Stimulated activated CD4-positive, alpha-beta T cell treated with anti-CD3 and anti-CD28 coated beads, Interleukin-1b, Interleukin-23, amount 100 ng/mL, for 1 hour (primary cell): ENCODE data around the gene GPR84.
"Not testable (repeated sequence)": the region's sequence is repeated elsewhere in the genome, so short reads cannot be mapped to it uniquely, and the experiment has no call there.

Experiments used
- DNase-seq, 2 donors: peaks; one replicate each; pipeline ENCODE4 v3.0.0-alpha.2; 2020; ENCODE audit warnings: low read depth in 2 of 2

Gene GPR84

DNA sequence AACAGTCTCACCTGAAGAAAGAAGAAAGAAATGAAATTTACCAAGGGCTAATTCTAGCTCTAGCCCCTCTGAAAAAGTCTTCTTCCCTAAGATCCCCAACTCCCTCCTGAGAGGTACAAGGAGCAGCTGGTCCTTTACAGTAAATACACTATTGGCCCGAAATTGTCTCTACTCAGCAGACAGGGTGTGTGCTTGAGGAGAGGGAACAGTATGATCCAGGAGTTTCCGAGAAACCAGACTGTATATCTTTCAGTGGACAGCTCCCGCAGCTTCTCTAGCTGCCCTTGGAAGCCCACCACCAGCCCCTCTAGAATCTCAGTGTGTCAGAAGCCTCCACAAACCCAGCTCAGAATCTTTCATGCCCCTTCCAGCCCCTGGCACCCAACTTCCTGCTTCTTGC is 8.1 kb downstream of the GPR84 start:
- DNase-seq, result no peak

DNA sequence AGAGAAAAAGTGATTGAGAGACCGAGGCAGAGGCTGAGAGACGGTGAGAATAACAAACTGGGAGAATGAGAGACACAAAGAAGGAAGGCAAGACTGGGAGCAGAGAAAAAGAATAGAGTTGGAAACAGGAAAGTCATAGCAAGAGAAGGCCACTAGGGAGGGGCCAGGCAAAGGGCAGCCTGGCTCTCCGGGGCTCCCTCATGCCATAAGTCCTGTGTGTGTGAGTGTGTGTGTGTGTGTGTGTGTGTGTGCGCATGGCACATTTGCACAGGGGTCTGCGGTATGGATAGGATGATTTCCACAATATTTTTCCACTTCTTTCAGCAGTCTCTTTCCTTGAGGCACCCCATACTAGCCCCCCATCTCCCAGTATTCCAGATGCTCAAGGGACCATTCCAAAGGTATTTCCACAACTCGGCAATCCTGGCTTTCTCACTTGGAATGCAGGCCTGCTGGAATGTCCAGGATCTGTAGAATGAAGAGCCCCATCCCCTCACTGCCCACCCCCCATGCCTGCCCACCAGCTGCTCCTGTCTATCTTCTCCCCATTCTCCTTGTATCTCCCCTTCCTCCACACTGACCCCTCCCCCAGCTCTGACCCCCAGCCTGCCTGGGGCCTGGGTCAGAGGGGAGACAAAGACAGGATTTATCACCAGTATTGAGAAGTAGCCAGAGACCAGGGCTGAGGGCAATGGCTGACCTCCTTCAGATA is 9.0 kb downstream of the GPR84 start:
- DNase-seq, result no peak

DNA sequence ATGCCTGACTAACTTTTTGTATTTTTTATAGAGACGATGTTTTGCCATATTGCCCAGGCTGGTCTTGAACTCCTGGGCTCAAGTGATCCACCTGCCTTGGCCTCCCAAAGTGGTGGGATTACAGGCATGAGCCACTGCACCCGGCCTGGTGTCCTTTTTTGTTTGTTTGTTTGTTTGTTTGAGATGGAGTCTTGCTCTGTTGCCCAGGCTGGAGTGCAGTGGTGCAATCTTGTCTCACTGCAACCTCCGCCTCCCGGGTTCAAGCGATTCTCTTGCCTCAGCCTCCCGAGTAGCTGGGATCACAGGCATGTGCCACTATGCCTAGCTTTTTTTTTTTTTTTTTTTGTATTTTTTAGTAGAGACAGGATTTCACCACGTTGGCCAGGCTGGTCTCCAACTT is 10.0 kb downstream of the GPR84 start:
- not testable (repeated sequence) for DNase-seq

DNA sequence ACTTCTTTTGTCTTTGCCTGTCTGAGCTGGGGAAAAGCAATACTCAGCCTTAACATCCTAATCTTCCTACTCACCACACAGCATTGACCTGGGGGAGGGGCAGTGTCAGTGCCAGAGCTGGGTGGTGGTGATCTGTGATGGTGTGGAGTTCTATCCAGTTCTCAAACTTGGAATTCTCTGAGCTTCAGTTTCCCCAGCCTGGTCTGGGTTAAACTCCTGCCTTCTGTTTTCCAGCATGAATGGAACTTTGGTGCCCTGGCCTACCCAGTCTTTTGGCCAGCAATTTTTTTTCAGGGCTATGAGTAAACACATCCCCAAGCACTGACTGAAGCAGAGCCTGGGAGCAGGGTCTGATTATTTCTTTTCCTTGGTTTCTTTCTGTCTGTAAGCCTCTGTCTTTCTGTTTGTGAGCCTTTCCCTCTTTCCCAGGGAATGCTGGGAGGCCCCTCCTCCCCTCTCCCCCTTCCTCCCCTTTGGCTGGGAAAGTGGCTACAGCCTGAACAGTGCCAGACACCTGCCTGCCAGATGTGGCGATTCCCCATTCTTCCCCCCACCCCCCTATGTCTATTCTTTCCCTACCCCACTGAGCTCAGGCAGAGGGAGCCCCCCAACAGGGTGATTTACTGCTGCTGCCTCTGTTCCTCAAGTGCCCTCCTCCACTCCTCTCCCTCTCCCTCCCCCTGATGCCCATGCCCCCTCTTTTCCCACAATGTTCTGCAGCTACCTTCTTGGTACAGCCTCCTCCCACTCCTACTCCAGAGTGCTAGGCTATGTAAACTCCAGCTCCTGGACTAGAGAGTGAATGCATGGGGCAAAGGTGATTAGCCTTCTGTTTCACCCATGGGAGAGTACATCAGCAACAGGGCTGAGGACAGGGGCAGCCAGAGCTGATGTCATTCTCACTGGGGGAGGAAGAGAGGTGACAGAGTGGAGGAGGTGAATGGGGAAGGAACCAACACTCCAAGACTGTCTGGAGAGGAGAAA is 11.1 kb downstream of the GPR84 start:
- DNase-seq, result no peak

DNA sequence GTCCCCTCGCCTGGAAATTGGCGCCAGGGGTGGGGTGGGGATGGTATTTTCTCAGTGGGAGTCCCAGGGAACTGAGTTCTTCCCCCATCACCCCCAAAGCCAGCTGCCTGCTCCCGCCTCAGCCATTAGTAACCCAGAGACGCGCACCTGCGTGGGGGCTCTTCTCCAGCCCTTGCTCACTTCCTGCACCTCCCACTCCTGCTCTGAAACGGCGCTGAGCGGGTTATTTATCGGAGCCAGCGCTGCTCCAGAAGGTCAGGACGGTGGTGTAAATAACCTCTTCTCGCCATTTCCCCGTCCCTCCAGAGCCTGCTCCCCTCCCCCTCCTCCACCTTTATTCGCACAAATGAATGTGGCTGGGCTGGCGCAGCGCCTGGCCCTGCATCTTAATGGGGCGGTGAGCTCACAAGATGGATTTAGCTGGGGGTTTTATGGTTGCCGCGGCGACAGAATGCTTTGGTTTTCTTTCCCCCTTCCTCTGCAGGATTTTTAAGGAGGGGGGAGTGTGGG is 12.2 kb downstream of the GPR84 start:
- peak in 1 of 2 donors; percentile 29 for DNase-seq

DNA sequence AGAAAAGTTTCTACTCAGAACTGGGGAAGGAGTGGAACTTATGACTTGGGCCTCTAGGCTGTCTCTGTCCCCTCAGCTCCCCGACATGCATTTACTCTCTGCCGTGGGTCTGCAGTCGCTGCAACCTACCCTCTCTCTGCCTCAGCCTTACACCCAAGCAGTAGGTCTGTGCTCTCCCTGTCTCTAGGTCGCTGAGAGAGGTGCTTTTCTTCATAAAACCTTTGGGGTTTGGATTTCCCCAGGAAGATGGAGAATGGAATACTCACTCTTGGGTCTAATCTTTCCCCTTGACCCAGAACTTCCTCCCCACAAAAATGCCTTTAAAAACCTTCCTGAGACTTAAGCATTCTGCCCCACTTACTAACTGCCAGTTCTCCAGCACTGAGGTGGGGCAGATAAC is 12.9 kb downstream of the GPR84 start:
- no peak for DNase-seq

DNA sequence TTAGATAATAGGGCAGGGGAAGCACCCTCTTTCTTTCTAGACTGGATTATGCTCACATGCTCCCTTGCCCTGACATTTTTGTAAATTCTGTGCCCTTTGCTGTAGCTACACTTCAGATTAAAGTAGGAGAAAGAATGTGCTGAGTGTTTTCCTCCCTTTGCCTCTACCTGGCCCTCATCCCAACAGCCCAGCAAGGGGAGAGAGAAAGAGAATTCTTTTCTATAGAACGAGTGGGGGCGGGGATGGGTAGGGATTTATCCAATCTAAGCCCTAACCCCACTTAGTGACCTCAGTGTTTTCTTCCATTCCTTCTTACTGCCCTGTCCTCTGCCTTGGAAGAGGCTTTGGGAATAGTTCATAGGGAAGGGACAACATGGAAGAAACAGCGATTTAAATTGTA is 13.5 kb downstream of the GPR84 start:
- no peak for DNase-seq

DNA sequence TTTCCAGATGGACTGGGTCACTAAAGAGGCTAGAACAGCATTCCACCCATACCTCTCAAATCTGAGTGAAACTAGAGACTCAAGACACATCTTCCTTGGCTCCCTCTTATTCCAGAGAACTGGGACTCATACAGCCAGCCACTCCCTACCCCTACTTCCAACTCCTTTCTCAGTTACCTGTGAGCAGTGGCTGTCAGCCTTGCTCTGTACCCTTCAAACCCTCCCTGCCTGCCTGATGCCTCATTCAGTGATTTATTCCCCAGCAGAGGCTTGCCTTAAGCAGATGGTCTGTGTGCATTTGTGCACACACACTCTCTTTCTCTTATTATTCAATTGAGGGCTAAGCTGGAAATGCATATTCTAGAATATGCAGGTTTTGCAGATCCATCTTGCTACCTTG is 14.6 kb downstream of the GPR84 start:
- no peak for DNase-seq

DNA sequence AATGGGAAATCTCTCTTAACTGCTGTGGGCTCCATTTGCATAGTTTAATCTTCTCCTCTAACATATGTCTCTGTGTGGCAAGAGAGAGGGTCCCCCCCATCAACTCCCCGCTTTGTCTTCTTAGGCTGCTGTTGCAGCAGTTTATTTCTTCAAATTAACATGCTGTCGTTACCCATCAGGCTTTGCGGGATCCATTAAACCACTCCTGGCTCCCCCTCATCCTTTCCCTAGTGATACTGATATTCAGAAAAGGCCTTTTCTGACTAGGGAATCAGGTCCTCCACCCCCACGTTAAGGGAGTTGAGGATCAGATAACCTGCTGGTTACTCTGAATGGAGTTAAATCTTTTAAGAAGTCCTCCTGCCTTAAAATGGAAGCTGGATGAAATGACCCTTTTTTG is 15.2 kb downstream of the GPR84 start:
- DNase-seq, result no peak

DNA sequence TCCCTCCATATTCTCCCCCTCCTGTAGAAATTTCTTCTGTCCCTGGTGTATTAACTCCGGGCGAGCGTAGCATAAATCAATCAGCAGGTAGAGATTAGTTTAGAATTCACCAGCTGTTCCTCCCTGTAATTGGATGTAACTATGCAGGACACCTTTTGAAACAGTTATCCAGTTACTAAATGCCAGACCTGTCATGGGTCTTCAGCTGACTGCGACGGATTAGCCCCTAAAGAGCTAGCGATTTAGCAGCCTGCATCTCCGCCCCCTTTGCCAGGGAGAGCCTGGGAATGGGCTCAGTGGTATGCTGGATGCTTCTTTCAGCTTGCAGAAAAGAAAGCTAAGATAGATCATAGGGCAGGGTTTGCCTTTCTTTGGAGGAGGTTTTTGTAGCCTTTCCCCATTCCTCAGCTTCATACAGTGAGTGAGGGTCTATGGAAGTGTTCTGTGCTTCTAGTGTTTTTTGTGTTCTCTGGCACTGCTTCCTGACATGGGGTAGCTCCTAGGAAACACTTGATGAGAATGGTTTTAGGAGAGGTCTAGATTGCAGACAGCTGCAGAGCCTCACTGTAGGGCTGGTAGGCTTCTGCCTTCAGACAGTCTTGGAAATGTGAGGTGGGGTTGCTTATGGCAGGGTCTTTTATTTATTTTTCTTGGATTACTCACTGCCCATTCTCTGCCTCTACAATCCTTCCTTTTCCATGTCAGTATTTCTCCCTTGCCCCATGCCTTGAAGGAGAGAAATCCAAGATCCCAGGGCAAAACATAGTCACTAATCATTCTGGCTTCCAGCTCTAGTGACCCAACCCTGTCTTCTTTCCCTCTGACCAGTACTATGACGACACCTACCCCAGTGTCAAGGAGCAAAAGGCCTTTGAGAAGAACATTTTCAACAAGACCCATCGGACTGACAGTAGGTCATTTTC is 22.6 kb downstream of the GPR84 start:
- DNase-seq, result no peak

DNA sequence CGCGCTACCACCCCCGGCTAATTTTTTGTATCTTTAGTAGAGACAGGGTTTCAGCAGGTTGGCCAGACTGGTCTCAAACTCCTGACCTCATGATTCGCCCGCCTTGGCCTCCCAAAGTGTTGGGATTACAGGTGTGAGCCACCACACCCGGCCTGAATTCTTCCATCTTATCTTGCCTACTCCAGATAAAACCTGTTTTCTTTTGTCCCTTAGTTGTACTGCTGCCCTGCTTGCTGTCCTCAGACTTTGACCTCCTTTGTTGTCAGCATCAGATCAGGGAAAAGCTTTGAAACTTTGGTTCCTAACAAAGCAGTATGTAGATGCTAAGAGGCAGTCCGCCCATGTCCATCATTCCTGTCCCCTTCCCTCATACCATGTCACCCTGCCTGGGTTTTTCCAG is 23.4 kb downstream of the GPR84 start:
- DNase-seq, result no peak

DNA sequence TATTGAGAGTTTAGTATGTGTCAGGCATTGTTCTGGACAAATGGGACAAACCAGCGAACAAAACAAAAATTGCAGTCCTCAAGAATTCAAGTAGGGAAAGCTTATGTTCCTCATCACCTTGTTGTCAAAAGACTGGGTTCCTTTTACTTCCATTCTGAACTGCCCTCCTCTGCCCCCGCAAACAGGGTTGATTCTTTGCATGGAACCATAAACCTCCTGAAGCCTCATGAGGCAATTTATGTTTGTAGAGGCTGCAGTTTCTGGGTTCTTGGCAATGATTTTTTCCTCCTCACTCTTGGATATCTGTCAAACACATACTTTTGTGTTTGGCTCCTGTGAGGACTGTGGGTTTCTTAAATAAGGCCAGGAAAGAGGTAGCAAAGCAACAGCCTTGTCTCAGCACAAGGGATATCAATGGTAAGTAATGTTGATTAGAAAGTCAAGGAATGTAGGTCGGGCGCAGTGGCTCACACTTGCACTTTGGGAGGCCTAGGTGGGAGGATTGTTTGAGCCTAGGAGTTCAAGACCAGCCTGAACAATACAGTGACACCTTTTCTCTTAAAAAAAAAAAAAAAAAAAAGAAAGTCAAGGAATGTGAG is 25.5 kb downstream of the GPR84 start:
- no peak for DNase-seq

DNA sequence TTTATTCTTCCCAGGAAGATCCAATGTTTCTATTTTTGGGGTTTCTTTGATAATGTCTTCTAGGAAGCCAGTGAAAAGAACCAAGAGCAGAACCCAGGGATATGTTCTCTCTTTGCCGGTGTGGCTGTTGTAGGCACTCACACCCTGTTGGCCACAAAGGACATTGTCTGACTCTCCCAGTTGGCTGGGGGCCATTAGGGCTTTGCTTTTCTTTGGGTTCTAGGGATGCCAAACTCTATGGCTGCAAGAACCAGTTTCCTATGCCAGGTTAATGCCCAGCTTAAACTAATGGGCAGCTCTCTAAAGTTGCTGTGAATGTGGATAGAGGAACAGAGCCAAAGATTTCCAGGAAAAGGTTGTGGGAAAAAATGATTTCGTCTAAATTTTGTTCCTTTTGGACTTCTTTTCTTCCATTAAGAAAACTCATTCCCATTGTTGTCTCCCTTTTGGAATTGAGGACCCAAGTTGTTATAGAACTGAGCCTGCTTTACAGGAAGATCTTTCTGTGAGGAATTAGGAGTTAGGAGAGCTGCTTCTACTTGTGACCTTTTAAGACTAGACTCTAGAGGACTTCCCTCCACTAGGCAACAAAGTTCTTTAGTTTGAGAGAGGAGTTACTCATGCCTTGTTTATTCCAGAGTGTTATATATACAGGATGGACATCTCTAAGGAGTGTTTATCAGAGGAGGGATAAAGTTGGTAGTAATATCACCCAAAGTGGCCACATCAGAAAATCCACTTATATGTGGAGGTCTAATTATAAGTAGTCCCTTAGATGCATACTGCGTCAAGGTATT is 26.2 kb downstream of the GPR84 start:
- no peak for DNase-seq

DNA sequence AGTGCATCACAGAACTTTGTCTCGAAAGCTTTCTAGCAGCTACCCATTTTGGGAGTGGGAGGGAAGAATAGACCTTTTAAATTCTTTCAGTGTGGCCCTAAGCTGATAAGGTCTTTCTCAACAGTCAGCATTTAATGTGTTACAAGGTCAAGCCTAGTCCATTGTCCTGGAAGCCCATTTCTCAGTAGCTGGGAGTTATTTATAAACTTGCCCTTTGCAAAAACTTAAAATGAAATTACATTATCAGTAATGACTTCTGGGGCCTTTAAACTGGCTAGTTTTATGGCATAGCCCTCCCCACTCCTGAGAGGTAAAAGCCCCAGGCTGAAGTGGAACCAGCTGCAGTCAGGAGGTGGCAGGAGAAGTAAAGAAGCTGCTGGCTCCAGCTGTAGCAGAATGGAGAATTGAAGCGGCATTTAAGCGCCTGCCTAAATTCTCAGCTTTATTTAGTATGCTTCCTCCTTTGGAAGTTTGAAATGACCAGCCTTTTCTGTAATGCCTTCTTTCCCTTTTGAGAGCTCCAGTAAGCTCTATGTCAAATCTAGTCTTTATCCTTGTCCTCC is 26.9 kb downstream of the GPR84 start:
- no peak for DNase-seq

DNA sequence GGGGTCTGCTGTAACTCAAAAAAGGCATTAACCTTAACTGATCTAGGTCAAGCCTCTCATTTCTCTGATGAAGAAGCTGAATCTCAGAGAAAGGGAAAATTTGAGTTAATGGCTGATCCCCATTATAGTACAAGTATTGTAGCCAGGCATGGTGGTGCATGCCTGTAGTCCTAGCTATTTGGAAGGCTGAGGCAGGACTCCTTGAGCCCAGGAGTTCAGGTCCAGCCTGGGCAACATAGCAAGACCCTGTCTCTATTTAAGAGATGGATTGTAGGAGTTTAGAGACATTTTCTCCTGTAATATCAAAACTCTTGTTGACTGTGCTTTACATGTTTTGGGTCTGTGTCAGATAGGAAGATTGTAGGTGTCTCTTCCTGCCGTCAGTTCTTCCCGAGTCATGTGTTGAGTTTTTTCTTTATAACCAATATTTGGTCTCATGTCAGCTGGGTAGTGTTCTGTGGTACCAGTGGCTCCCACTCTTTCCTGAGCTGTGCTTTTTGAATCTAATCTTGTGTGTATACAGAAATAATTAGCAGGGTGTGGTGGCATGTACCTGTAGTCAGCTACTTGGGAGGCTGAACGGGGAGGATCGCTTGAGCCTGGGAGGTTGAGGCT is 30.8 kb downstream of the GPR84 start:
- DNase-seq, result no peak

DNA sequence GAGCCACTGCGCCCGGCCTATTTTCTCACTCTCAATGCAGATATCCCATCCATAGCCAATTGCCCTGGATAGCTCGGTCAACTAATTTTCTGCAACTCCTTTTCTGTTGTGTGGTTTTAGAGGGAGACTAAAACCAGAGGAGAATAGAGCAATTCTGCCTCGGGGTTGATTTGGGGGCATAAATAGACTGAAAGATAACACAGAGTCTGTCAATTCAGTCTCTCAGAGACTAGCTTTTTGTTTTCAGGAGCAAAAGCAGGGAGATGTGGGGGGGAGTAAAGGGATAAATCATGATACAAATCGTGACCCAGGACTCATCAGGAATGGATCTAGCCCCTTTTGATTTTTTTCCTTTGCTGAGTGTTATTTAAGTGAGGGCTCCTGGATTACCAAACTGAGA is 32.8 kb downstream of the GPR84 start:
- DNase-seq, result no peak

DNA sequence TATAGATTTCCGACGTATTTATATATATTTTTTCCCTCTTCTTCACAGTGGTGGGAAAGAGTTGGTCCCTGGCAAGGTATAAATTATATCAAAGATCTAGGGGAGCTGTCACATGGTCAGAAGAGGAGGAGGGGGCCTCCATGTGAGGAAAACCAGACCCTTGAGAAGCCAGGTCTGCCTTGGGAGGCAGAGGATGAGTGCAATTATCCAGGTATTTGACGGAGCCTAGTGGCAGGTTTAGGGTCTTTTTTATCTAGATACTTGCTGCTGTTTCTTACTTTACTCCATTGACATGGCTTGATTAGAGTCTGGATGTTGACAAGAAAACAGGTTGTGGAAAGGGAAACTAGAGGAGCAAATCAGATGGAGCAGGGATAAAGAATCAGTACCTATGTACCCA is 33.8 kb downstream of the GPR84 start:
- DNase-seq, result no peak

DNA sequence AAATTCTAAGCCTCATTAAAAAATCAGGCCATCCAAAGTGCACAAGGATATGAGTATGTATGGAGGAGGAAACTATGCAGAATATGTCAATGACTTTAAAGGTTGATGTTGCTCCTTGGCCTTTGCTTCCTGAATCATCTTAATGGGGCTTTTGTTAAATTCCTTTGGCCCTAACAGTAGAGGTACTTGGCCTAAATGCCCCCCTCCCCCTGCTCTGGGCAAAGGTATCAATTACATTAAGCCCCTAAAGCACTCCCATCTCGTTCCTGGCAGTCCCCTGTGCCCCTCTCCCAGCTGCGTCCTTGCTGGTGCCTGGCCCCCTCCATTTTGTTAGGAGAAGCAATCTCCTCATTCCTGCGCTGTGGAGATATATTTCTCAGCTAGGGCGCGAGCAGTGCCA is 34.5 kb downstream of the GPR84 start:
- DNase-seq, result no peak

DNA sequence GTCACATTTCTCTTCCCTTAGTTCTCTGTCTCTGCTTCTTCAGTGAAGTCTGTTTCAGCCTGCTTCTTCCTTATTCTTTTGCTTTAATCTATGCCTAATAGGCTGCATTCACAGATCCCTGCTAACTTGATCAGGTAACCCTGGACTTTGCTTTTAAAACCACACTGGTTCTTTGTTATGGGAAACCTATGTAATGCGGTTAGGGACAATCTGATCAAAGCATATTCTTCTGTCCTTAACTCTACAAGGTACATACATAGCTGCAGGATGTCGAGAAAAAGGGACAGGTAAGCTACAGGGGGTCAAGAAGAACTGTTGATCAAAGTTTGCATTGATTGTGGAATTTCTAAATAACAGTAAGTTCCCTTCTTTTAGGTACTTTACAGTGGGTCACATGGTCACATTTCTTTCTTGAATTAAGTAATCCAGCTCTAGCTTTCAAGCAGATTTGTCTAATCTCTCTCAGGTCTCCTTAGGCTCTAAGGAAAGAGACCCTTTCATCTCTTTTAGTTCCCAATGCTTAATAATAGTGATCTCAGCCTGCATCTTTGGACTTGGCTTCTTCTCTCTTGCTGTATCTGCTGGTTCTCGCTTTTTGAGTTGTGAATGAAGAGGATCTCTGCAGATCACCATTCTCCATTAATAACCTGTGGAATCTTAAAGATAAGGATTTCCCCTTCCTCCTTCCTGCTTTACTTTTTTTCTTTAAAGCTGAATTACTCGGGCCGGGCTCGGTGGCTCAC is 35.5 kb downstream of the GPR84 start:
- DNase-seq, result no peak
